ENCODE data around the gene THBS1. TPM values are rescaled to one million over a fixed set of nuclear protein-coding genes. Genes with fewer than 3 reads are reported as not detected.
A peak's percentile ranks its signal among the peaks of the same experiment; 100 is the strongest.

The THBS1 gene
- total RNA-seq, 1 donor from 2014 or later, result 37.5 TPM

DNA sequence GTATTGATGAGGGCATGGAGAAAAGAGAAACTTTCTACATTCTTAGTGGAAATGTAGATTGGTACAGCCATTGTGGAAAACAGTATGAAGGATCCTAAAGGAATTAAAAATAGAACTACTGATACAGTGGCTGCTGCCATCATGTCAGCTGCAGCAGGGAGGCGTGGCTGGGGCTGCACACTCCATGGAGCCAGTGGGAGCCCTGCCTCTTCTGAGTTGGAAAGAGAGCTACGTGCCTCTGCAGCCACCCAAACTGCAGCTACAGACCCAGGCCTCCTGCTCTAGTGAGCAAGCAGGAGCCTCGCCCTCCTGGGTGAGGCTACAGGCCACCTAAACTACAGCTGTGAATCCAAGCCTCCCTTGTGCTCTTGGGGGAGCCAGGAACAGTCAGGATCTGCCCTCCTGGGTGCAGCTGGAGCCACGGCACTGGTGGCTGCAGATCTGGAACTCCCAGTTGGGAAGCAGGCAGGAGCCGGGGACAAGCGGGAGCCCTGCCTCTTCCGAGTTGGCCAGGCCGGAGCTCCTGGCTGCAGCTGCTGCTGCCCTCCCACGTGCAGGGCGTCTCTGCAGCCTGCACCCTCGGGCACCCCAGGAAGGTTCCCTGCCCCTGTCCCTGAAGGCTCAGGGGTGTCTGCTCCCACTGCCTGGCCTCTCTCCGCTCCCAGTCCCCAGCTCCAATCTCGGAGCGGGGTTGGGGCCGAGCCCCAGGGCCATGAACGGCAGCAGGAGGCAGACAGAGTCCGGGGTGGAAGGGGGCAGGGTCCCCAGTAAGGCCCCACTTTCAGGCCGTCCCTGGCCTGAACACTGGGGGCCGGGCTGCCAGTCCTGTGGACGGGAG lies 64.5 kb downstream of the THBS1 start:
- intact Hi-C loops (cut with DNase I), result no loop called here
- DNase-seq (peak; percentile 53), ATAC-seq (ENCODE audit: poor library complexity) (peak; percentile 66)

DNA sequence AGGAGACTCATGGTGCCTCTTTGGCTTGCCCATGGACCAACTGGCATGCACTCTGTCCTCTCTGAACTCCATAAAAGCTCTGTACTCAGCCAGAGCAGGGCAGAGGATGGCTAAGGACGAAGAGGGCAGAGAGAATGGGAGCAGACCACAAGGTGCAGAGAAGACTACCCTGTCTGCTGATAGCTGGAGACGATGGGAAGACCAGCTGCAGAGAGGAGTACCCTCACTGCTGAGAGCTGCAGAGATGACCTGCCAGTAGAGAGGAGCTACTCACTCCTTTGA lies 65.0 kb downstream of the THBS1 start:
- no peak for ATAC-seq (ENCODE audit: poor library complexity)
- intact Hi-C loops (cut with DNase I), result no loop called here
- DNase-seq, result no peak

DNA sequence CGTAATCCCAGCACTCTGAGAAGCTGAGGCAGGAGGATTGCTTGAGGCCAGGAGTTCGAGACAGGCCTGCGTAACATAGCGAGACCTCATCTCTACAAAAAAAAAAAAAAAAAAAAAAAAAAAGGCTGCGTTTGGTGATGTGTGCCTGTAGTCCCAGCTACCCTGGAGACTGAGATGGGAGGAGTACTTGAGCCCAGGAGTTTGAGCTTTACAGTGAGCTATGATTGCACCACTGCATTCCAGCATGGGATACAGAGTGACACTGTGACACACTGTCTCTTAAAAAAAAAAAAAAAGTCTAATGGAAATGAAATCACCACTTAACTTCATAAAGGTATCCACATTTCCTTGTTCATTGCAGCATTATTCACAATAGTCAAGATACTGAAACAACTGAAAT lies 65.5 kb downstream of the THBS1 start:
- ATAC-seq (ENCODE audit: poor library complexity) (no peak), DNase-seq (no peak)
- intact Hi-C loops (cut with DNase I), result no loop called here

Other genes starting within 250 kb of the THBS1 start
- gene FSIP1, start 201.8 kb downstream of the THBS1 start, total RNA-seq, result 0.91 TPM